Duodenal mucosa (tissue), 2 donors: ENCODE measurements around the gene ZBTB8A.

Source experiments
- H3K27ac ChIP-seq: one replicate; pipeline ENCODE4 v1.7.0; 2013; ENCODE audit warnings: low read depth, low read length
- H3K27me3 ChIP-seq, 2 donors: one replicate each; pipeline ENCODE4 v1.7.0; 2013; ENCODE audit warnings: low read length in 2 of 2, control low read depth in 1 of 2; ENCODE audit not compliant: insufficient read depth in 2 of 2, control insufficient read depth in 1 of 2
- H3K36me3 ChIP-seq, 2 donors: one replicate each; pipeline ENCODE4 v1.7.0; 2013; ENCODE audit warnings: low read length in 2 of 2, control low read depth in 1 of 2; ENCODE audit not compliant: insufficient read depth in 2 of 2, control insufficient read depth in 1 of 2
- H3K4me1 ChIP-seq, 2 donors: one replicate each; pipeline ENCODE4 v1.7.0; 2013; ENCODE audit warnings: low read length in 2 of 2, control low read depth in 1 of 2; ENCODE audit not compliant: insufficient read depth in 2 of 2, control insufficient read depth in 1 of 2
- H3K4me3 ChIP-seq, 2 donors: one replicate each; pipeline ENCODE4 v1.7.0; 2013; ENCODE audit warnings: low read length in 2 of 2, low read depth in 1 of 2
- H3K9ac ChIP-seq, 2 donors: one replicate each; pipeline ENCODE4 v1.7.0; 2013; ENCODE audit warnings: low read length in 2 of 2, low read depth in 1 of 2
- H3K9me3 ChIP-seq, 2 donors: one replicate each; pipeline ENCODE4 v1.7.0; 2013; ENCODE audit warnings: low read length in 2 of 2, control low read depth in 1 of 2; ENCODE audit not compliant: control insufficient read depth in 1 of 2

Gene ZBTB8A

DNA sequence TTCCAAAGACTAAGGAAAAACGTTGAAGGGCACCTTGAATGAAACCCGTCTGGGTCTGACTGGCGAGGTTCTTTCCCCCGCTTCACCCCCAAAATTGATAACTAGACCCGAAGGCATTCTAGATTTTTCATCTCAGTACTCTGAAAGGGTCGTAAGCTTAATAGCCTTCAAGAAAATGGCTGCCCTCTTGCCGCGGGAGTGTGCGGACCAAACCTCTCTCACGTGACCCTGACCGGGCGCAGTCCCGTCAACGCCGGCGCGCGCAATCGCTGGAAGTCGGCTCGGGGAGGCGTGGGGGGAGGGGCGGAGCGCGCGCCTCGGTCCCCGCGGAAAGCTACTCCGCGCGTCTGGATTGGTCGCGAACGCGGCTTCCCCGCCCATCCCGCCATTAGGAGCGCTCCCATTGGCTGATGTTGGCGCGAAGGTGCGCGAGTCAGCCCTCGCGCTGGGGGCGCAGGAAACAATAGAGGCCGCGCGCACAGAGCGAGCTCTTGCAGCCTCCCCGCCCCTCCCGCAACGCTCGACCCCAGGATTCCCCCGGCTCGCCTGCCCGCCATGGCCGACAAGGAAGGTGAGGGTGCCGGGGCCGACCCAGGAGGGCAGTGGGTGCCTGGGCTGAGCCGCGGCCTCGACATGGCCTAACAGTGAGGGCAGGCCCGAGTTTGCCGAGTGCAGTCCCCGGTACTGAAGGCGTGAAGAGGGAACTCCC lies 111.7 kb downstream of the ZBTB8A start, which contains the start of gene RBBP4:
TSS of gene RBBP4 (plus strand) at position 457 of the 709 bp plus-strand sequence. CDS start at position 556, 99 bp downstream.
- H3K4me3 ChIP-seq: peak within 1 kb of the TSS; percentile 91 to 93
- no peaks in the 10 kb centered on the region for H3K27me3 ChIP-seq
- peaks cover 11 to 33% of the 10 kb centered on the region in 2 donors for H3K4me1 ChIP-seq
- peaks cover 0 to 20% of the 10 kb centered on the region in 2 donors for H3K36me3 ChIP-seq
- H3K9me3 ChIP-seq: no peaks in the 10 kb centered on the region
- H3K9ac ChIP-seq: peak within 1 kb of the TSS; percentile 88 to 94
- peak within 1 kb of the TSS; percentile 98 for H3K27ac ChIP-seq

- H3K27me3 ChIP-seq: no peaks in the 10 kb centered on the region
- peak overlapping the region; percentile 89 to 91 for H3K4me3 ChIP-seq
- H3K36me3 ChIP-seq: peaks cover 0 to 24% of the 10 kb centered on the region in 2 donors
- H3K9ac ChIP-seq: peak overlapping the region; percentile 85 to 94
- peaks cover 11 to 33% of the 10 kb centered on the region in 2 donors for H3K4me1 ChIP-seq
- peak overlapping the region; percentile 98 for H3K27ac ChIP-seq
- H3K9me3 ChIP-seq: no peaks in the 10 kb centered on the region
Observed at GRCh38 chr1:32651461-32652073, 112.3 kb downstream of the ZBTB8A start.

DNA sequence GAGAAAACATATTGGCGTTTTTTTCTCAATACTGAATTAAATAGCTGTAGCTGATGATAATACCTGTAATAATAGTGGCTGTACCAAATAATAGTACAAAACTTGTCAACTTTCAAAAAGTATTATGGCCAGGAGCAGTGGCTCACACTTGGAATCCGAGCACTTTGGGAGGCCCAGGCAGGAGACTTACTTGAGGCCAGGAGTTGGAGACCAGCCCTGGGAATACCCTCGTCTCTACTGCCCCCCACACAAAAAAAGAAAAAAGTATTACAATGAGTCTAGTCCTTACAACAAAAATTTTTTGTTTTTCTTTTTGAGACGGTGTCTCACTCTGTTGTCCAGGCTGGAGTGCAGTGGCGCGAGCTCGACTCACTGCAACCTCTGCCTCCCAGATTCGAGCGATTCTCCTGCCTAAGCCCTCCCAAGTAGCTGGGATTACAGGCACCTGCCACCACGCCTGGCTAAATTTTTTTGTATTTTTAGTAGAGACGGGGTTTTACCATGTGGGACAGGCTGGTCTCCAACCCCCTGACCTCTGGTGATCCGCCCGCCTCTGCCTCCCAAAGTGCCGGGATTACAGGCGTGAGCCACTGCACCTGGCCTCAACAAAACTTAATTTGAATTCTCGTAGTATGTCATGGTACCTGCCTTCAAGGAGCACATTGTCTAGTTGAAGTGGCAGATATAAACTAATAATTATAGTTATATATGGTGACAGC lies 113.2 kb downstream of the ZBTB8A start:
- H3K36me3 ChIP-seq: peaks cover 0 to 32% of the 10 kb centered on the region in 2 donors
- no peaks in the 10 kb centered on the region for H3K9me3 ChIP-seq
- H3K9ac ChIP-seq: peak overlapping the region; percentile 85 to 94
- H3K27me3 ChIP-seq: no peaks in the 10 kb centered on the region
- H3K27ac ChIP-seq: no peak overlapping the region
- H3K4me1 ChIP-seq: peaks cover 11 to 33% of the 10 kb centered on the region in 2 donors
- peak overlapping the region; percentile 89 to 91 for H3K4me3 ChIP-seq
